Measurements from ENCODE around the gene NSUN7. TPM values are rescaled to one million over a fixed set of nuclear protein-coding genes. Genes with fewer than 3 reads are reported as not detected.
A peak's percentile ranks its signal among the peaks of the same experiment; 100 is the strongest.

The NSUN7 gene
- total RNA-seq, 1 experiment from 2014 or later: 6.7 TPM

- ATAC-seq (peak; percentile 17; the same call in 1 of the 2 replicates), DNase-seq (no peak)
- Histone ChIP-seq H3K9me2 (replicated peaks; ENCODE audit: low read length) (no peaks in the 10 kb centered on the region), H3K27ac (ENCODE audit: low read length) (no peak overlapping the region), H3K9ac (ENCODE audit: low read length) (no peak overlapping the region), H3K79me2 (ENCODE audit: low read length) (no peaks in the 10 kb centered on the region), H3K36me3 (ENCODE audit: low read depth, low read length) (no peaks in the 10 kb centered on the region), H4K20me1 (ENCODE audit: low read length) (no peaks in the 10 kb centered on the region), H3K9me3 (ENCODE audit: low read length) (no peaks in the 10 kb centered on the region), H3K4me1 (ENCODE audit: insufficient read depth, low read length) (no peaks in the 10 kb centered on the region), H3K4me3 (ENCODE audit: low read length) (no peak overlapping the region), H3K4me2 (ENCODE audit: low read length) (no peak overlapping the region), H2AFZ (ENCODE audit: low read length) (no peak overlapping the region), H3K27me3 (ENCODE audit: low read length) (no peaks in the 10 kb centered on the region), H3F3A (ENCODE audit: low read length, unreplicated experiment) (no peaks in the 10 kb centered on the region)
- ChIA-PET POLR2A (ENCODE audit: unreplicated experiment) (no interaction called here), CTCF (no interaction called here)
- no peak for TF ChIP-seq CTCF (conservative IDR thresholded peaks at IDR 0.05; ENCODE audit: low read depth, low read length)
- no peak for TF ChIP-seq EZH2 (IDR thresholded peaks at IDR 0.05; ENCODE audit: low read length, unreplicated experiment)
- TF ChIP-seq EZH2phosphoT487 (IDR thresholded peaks at IDR 0.05; ENCODE audit: borderline replicate concordance, low read length): no peak
- no TSS peak for BruUV-seq (replicated peaks)
- intact Hi-C loops (cut with micrococcal nuclease): no loop called here
Measured at GRCh38 chr4:40747207-40747835, 2.4 kb upstream of the NSUN7 start.

GRCh38 chr4:40750461-40751258 is 905 bp downstream of the NSUN7 start:
- intact Hi-C loops (cut with micrococcal nuclease): loop anchor here (5.0 kb wide), 1 partner anchor 462 kb away; the partner anchor contains the start of gene APBB2
- CTCF ChIA-PET: no interaction called here
- Histone ChIP-seq H3K4me2 (ENCODE audit: low read length) (peak overlapping the region; percentile 95), H2AFZ (ENCODE audit: low read length) (peak overlapping the region; percentile 97), H3K27me3 (ENCODE audit: low read length) (no peaks in the 10 kb centered on the region), H3K27ac (ENCODE audit: low read length) (no peak overlapping the region), H3K4me3 (ENCODE audit: low read length) (peak overlapping the region; percentile 74), H3K79me2 (ENCODE audit: low read length) (no peaks in the 10 kb centered on the region), H3K9me3 (ENCODE audit: low read length) (no peaks in the 10 kb centered on the region), H3K9me2 (replicated peaks; ENCODE audit: low read length) (no peaks in the 10 kb centered on the region), H3K4me1 (ENCODE audit: insufficient read depth, low read length) (no peaks in the 10 kb centered on the region), H3K9ac (ENCODE audit: low read length) (peak overlapping the region; percentile 75), H3F3A (ENCODE audit: low read length, unreplicated experiment) (no peaks in the 10 kb centered on the region), H3K36me3 (ENCODE audit: low read depth, low read length) (no peaks in the 10 kb centered on the region), H4K20me1 (ENCODE audit: low read length) (no peaks in the 10 kb centered on the region)
- POLR2A ChIA-PET (ENCODE audit: unreplicated experiment): interaction anchor here (0.5 kb wide), 1 partner anchor 375 kb away, joined by 3 read pairs; no protein-coding TSS in a partner anchor
- ATAC-seq (peak; percentile 12; the same call in 1 of the 2 replicates), DNase-seq (peak; percentile 7)
- no peak for TF ChIP-seq EZH2phosphoT487 (IDR thresholded peaks at IDR 0.05; ENCODE audit: borderline replicate concordance, low read length)
- no peak for TF ChIP-seq EZH2 (IDR thresholded peaks at IDR 0.05; ENCODE audit: low read length, unreplicated experiment)
- no peak for TF ChIP-seq CTCF (conservative IDR thresholded peaks at IDR 0.05; ENCODE audit: low read depth, low read length)
- BruUV-seq (replicated peaks): TSS peak; percentile 55

- Histone ChIP-seq H3K36me3 (ENCODE audit: low read depth, low read length) (no peaks in the 10 kb centered on the region), H3K9me3 (ENCODE audit: low read length) (no peaks in the 10 kb centered on the region), H3K27me3 (ENCODE audit: low read length) (no peaks in the 10 kb centered on the region), H3K4me1 (ENCODE audit: insufficient read depth, low read length) (no peaks in the 10 kb centered on the region), H3K4me2 (ENCODE audit: low read length) (no peak overlapping the region), H4K20me1 (ENCODE audit: low read length) (no peaks in the 10 kb centered on the region), H3K9ac (ENCODE audit: low read length) (no peak overlapping the region), H3K4me3 (ENCODE audit: low read length) (no peak overlapping the region), H3K9me2 (replicated peaks; ENCODE audit: low read length) (no peaks in the 10 kb centered on the region), H2AFZ (ENCODE audit: low read length) (no peak overlapping the region), H3F3A (ENCODE audit: low read length, unreplicated experiment) (no peaks in the 10 kb centered on the region), H3K79me2 (ENCODE audit: low read length) (no peaks in the 10 kb centered on the region), H3K27ac (ENCODE audit: low read length) (no peak overlapping the region)
- intact Hi-C loops (cut with micrococcal nuclease): no loop called here
- TF ChIP-seq CTCF (conservative IDR thresholded peaks at IDR 0.05; ENCODE audit: low read depth, low read length) (no peak), EZH2 (IDR thresholded peaks at IDR 0.05; ENCODE audit: low read length, unreplicated experiment) (no peak), EZH2phosphoT487 (IDR thresholded peaks at IDR 0.05; ENCODE audit: borderline replicate concordance, low read length) (no peak)
- DNase-seq (no peak), ATAC-seq (no peak)
- ChIA-PET POLR2A (ENCODE audit: unreplicated experiment) (no interaction called here), CTCF (no interaction called here)
- BruUV-seq (replicated peaks): no TSS peak
Measured at GRCh38 chr4:40755616-40756015, 5.9 kb downstream of the NSUN7 start.

Measured in PC-3 (cell line).